Glutamatergic neuron (in vitro differentiated cells): Measurements from ENCODE around the gene GPR15. TPM values are rescaled to one million over a fixed set of nuclear protein-coding genes. Genes with fewer than 3 reads are reported as not detected.

Experiments used
- DNase-seq: peaks from one replicate; pipeline ENCODE4 v3.0.0; 2022
- H3K27ac Mint-ChIP-seq: one replicate; pipeline ENCODE4 v1.8.0; 2020; ENCODE audit warnings: mild to moderate bottlenecking, mixed read lengths, inconsistent platforms; ENCODE audit not compliant: unreplicated experiment
- H3K27me3 Mint-ChIP-seq: one replicate; pipeline ENCODE4 v1.8.0; 2020; ENCODE audit warnings: mild to moderate bottlenecking, moderate library complexity, mixed read lengths, inconsistent platforms; ENCODE audit not compliant: unreplicated experiment
- H3K36me3 Mint-ChIP-seq: one replicate; pipeline ENCODE4 v1.8.0; 2020; ENCODE audit warnings: mild to moderate bottlenecking, mixed read lengths, inconsistent platforms; ENCODE audit not compliant: unreplicated experiment
- H3K4me1 Mint-ChIP-seq: one replicate; pipeline ENCODE4 v1.8.0; 2020; ENCODE audit warnings: mild to moderate bottlenecking, low read depth, mixed read lengths, inconsistent platforms; ENCODE audit not compliant: unreplicated experiment
- H3K4me3 Mint-ChIP-seq: one replicate; pipeline ENCODE4 v1.8.0; 2020; ENCODE audit warnings: mild to moderate bottlenecking, mixed read lengths, inconsistent platforms; ENCODE audit not compliant: unreplicated experiment
- H3K9me3 Mint-ChIP-seq: one replicate; pipeline ENCODE4 v1.8.0; 2020; ENCODE audit warnings: mild to moderate bottlenecking, moderate library complexity, mixed read lengths, inconsistent platforms; ENCODE audit not compliant: unreplicated experiment
- CTCF ChIP-seq: fragments of 200-600 bp; sonication (generic); IDR thresholded peaks from one replicate; pipeline ENCODE4 v1.5.0; 2021; ENCODE audit not compliant: partially characterized antibody, unreplicated experiment
- total RNA-seq: library from RNA; stranded (reverse); fragmentation: NEBNext Ultra II Directional; extraction: Animal tissue kit (Norgen Biotek cat#: 25700); gene quantifications from one replicate; pipeline ENCODE4 v1.2.1, GENCODE V29; 2021; ENCODE audit not compliant: unreplicated experiment

The GPR15 gene
- total RNA-seq, 1 donor from 2014 or later: not detected

- Mint-ChIP-seq H3K4me3 (no peak overlapping the region), H3K4me1 (peaks cover 3% of the 10 kb centered on the region), H3K9me3 (no peaks in the 10 kb centered on the region), H3K36me3 (no peaks in the 10 kb centered on the region), H3K27ac (no peak overlapping the region), H3K27me3 (no peaks in the 10 kb centered on the region)
- no peak for TF ChIP-seq CTCF
- DNase-seq: no peak
These were observed 3.0 kb downstream of the GPR15 start for GRCh38 chr3:98534734-98535133.

GRCh38 chr3:98536456-98537017 is 4.8 kb downstream of the GPR15 start:
- Mint-ChIP-seq H3K4me3 (no peak overlapping the region), H3K4me1 (peaks cover 3% of the 10 kb centered on the region), H3K27ac (no peak overlapping the region), H3K36me3 (no peaks in the 10 kb centered on the region), H3K27me3 (no peaks in the 10 kb centered on the region), H3K9me3 (no peaks in the 10 kb centered on the region)
- no peak for DNase-seq
- no peak for TF ChIP-seq CTCF

GRCh38 chr3:98540346-98540745 is 8.6 kb downstream of the GPR15 start:
- Mint-ChIP-seq H3K27me3 (no peaks in the 10 kb centered on the region), H3K36me3 (no peaks in the 10 kb centered on the region), H3K9me3 (no peaks in the 10 kb centered on the region), H3K4me3 (no peak overlapping the region), H3K27ac (no peak overlapping the region), H3K4me1 (no peaks in the 10 kb centered on the region)
- no peak for DNase-seq
- no peak for TF ChIP-seq CTCF

- TF ChIP-seq CTCF: no peak
- no peak overlapping the region for H3K4me3 Mint-ChIP-seq
- no peak overlapping the region for H3K27ac Mint-ChIP-seq
- H3K27me3 Mint-ChIP-seq: no peaks in the 10 kb centered on the region
- H3K9me3 Mint-ChIP-seq: no peaks in the 10 kb centered on the region
- no peaks in the 10 kb centered on the region for H3K4me1 Mint-ChIP-seq
- no peaks in the 10 kb centered on the region for H3K36me3 Mint-ChIP-seq
- no peak for DNase-seq
These were observed 9.9 kb downstream of the GPR15 start for GRCh38 chr3:98541695-98542094.

- Mint-ChIP-seq H3K9me3 (no peaks in the 10 kb centered on the region), H3K27ac (no peak overlapping the region), H3K4me1 (no peaks in the 10 kb centered on the region), H3K4me3 (no peak overlapping the region), H3K36me3 (no peaks in the 10 kb centered on the region), H3K27me3 (no peaks in the 10 kb centered on the region)
- TF ChIP-seq CTCF: no peak
- DNase-seq: no peak
These were observed 10.8 kb downstream of the GPR15 start for GRCh38 chr3:98542623-98543022.
